GM12801 (cell line): ENCODE measurements around the gene CLSTN2.

Experiments used
- CTCF ChIP-seq: IDR thresholded peaks from one replicate; pipeline ENCODE4 v1.5.1; 2011; ENCODE audit warnings: control low read depth; ENCODE audit not compliant: insufficient read length; ENCODE audit errors: extremely low read depth

Gene CLSTN2

GRCh38 chr3:140268610-140269009, 333.6 kb downstream of the CLSTN2 start:
- TF ChIP-seq CTCF: no peak

GRCh38 chr3:140270329-140270728, 335.3 kb downstream of the CLSTN2 start:
- TF ChIP-seq CTCF: no peak

- no peak for TF ChIP-seq CTCF
Measured at GRCh38 chr3:140273542-140274195, 338.7 kb downstream of the CLSTN2 start.

GRCh38 chr3:140274429-140274828, 339.4 kb downstream of the CLSTN2 start:
- TF ChIP-seq CTCF: no peak

GRCh38 chr3:140276703-140277102, 341.7 kb downstream of the CLSTN2 start:
- TF ChIP-seq CTCF: no peak

- TF ChIP-seq CTCF: no peak
Measured at GRCh38 chr3:140277886-140278285, 342.9 kb downstream of the CLSTN2 start.

GRCh38 chr3:140284372-140284771, 349.4 kb downstream of the CLSTN2 start:
- TF ChIP-seq CTCF: no peak
